ENCODE measurements around the gene FAM114A1.

Gene FAM114A1

GRCh38 chr4:38928568-38928967, 61.0 kb downstream of the FAM114A1 start:
- H3K79me2 ChIP-seq (ENCODE audit: insufficient read depth, low read length) = no peaks in the 10 kb centered on the region
- H3K4me2 ChIP-seq (ENCODE audit: low read depth, low read length, poor library complexity, severe bottlenecking) = no peak overlapping the region
- no peak overlapping the region for H3K4me3 ChIP-seq (ENCODE audit: low read length, poor library complexity, severe bottlenecking)
- no peaks in the 10 kb centered on the region for H3K9me3 ChIP-seq (ENCODE audit: insufficient read depth, low read depth, low read length)
- TF ChIP-seq CTCF (conservative IDR thresholded peaks at IDR 0.05; ENCODE audit: low read length) = no peak
- no peak for TF ChIP-seq EZH2phosphoT487 (IDR thresholded peaks at IDR 0.05; ENCODE audit: borderline replicate concordance)
- no peaks in the 10 kb centered on the region for H3K4me1 ChIP-seq (ENCODE audit: insufficient read depth, low read length, poor library complexity, severe bottlenecking)
- no peaks in the 10 kb centered on the region for H3K27me3 ChIP-seq (ENCODE audit: insufficient read depth, low read length, poor library complexity, severe bottlenecking)
- H3K9ac ChIP-seq (ENCODE audit: low read depth, low read length, poor library complexity, severe bottlenecking) = no peak overlapping the region
- H3K9me2 ChIP-seq (replicated peaks; ENCODE audit: low read depth, low read length) = no peaks in the 10 kb centered on the region
- no peak overlapping the region for H2AFZ ChIP-seq (ENCODE audit: low read length)
- no peaks in the 10 kb centered on the region for H3F3A ChIP-seq (ENCODE audit: low read depth)
- H4K20me1 ChIP-seq (ENCODE audit: insufficient read depth, low read length, poor library complexity, severe bottlenecking) = no peaks in the 10 kb centered on the region
- H3K36me3 ChIP-seq (ENCODE audit: insufficient read depth, low read length) = no peaks in the 10 kb centered on the region

GRCh38 chr4:38928974-38929373, 61.4 kb downstream of the FAM114A1 start:
- H3K9ac ChIP-seq (ENCODE audit: low read depth, low read length, poor library complexity, severe bottlenecking) = no peak overlapping the region
- no peaks in the 10 kb centered on the region for H3K36me3 ChIP-seq (ENCODE audit: insufficient read depth, low read length)
- H3F3A ChIP-seq (ENCODE audit: low read depth) = no peaks in the 10 kb centered on the region
- no peaks in the 10 kb centered on the region for H4K20me1 ChIP-seq (ENCODE audit: insufficient read depth, low read length, poor library complexity, severe bottlenecking)
- no peaks in the 10 kb centered on the region for H3K4me1 ChIP-seq (ENCODE audit: insufficient read depth, low read length, poor library complexity, severe bottlenecking)
- H2AFZ ChIP-seq (ENCODE audit: low read length) = no peak overlapping the region
- H3K27me3 ChIP-seq (ENCODE audit: insufficient read depth, low read length, poor library complexity, severe bottlenecking) = no peaks in the 10 kb centered on the region
- H3K9me2 ChIP-seq (replicated peaks; ENCODE audit: low read depth, low read length) = no peaks in the 10 kb centered on the region
- TF ChIP-seq EZH2phosphoT487 (IDR thresholded peaks at IDR 0.05; ENCODE audit: borderline replicate concordance) = no peak
- no peak for TF ChIP-seq CTCF (conservative IDR thresholded peaks at IDR 0.05; ENCODE audit: low read length)
- H3K4me3 ChIP-seq (ENCODE audit: low read length, poor library complexity, severe bottlenecking) = no peak overlapping the region
- no peaks in the 10 kb centered on the region for H3K79me2 ChIP-seq (ENCODE audit: insufficient read depth, low read length)
- no peaks in the 10 kb centered on the region for H3K9me3 ChIP-seq (ENCODE audit: insufficient read depth, low read depth, low read length)
- H3K4me2 ChIP-seq (ENCODE audit: low read depth, low read length, poor library complexity, severe bottlenecking) = no peak overlapping the region

- Histone ChIP-seq H3K9ac (ENCODE audit: low read depth, low read length, poor library complexity, severe bottlenecking) (no peak overlapping the region), H3K36me3 (ENCODE audit: insufficient read depth, low read length) (no peaks in the 10 kb centered on the region), H3F3A (ENCODE audit: low read depth) (no peaks in the 10 kb centered on the region), H3K27me3 (ENCODE audit: insufficient read depth, low read length, poor library complexity, severe bottlenecking) (no peaks in the 10 kb centered on the region), H3K4me1 (ENCODE audit: insufficient read depth, low read length, poor library complexity, severe bottlenecking) (no peaks in the 10 kb centered on the region), H3K4me3 (ENCODE audit: low read length, poor library complexity, severe bottlenecking) (no peak overlapping the region), H3K79me2 (ENCODE audit: insufficient read depth, low read length) (no peaks in the 10 kb centered on the region), H3K4me2 (ENCODE audit: low read depth, low read length, poor library complexity, severe bottlenecking) (no peak overlapping the region), H3K9me3 (ENCODE audit: insufficient read depth, low read depth, low read length) (no peaks in the 10 kb centered on the region), H4K20me1 (ENCODE audit: insufficient read depth, low read length, poor library complexity, severe bottlenecking) (no peaks in the 10 kb centered on the region), H3K9me2 (replicated peaks; ENCODE audit: low read depth, low read length) (no peaks in the 10 kb centered on the region), H2AFZ (ENCODE audit: low read length) (no peak overlapping the region)
- TF ChIP-seq CTCF (conservative IDR thresholded peaks at IDR 0.05; ENCODE audit: low read length) = no peak
- no peak for TF ChIP-seq EZH2phosphoT487 (IDR thresholded peaks at IDR 0.05; ENCODE audit: borderline replicate concordance)
Measured at GRCh38 chr4:38930204-38930603, 62.6 kb downstream of the FAM114A1 start.
